ENCODE measurements around the gene NGB.

NGB gene

DNA sequence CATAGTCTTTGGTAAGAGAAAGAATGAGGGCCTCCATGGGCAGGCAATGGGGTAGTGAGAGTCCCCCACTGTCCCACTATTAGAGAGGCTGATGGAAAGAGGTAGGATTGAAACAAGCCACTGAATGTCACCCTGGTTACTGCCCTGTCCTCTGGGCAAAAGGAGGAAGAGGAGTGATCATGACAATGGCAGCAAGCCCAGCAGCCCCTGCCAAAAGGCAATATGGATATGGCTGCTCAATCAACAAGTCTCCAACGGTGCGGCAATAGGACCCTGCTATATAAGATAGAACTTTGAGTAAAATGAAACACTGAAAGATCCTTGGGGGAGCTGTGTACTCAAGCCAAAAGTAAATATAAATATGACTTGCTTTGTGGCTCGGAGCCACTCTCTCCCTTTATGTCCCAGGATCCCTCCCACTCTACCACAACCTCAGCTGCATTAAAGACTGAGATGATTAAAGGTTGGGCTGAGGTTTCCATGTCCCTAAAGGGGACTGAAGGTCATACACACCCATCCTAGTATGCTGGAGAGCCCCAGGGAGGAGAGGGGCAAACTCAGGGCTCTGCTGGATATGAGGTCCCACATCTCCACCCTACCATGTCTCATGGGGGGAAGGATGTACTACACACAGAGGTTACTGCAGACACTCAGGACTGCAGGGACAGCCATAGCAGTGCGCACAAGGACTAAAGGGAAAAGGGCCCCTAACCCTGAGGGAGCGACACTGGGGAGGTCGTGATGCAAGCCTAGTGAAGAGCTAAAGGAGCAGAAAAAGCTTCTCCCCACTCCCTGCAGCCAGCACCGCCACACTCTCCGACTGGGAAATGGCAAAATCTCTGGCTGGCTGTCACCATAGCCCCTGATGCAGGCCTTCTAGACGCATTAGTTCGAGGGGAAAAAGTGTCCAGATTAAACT lies 43.8 kb upstream of the NGB start:
- TF ChIP-seq, protein P1, sequence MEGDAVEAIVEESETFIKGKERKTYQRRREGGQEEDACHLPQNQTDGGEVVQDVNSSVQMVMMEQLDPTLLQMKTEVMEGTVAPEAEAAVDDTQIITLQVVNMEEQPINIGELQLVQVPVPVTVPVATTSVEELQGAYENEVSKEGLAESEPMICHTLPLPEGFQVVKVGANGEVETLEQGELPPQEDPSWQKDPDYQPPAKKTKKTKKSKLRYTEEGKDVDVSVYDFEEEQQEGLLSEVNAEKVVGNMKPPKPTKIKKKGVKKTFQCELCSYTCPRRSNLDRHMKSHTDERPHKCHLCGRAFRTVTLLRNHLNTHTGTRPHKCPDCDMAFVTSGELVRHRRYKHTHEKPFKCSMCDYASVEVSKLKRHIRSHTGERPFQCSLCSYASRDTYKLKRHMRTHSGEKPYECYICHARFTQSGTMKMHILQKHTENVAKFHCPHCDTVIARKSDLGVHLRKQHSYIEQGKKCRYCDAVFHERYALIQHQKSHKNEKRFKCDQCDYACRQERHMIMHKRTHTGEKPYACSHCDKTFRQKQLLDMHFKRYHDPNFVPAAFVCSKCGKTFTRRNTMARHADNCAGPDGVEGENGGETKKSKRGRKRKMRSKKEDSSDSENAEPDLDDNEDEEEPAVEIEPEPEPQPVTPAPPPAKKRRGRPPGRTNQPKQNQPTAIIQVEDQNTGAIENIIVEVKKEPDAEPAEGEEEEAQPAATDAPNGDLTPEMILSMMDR (IDR thresholded peaks at IDR 0.05; ENCODE audit: low read depth, low read length, missing control alignments), result no peak
- DNase-seq (ENCODE audit: low read depth), result no peak
- H3K4me3 ChIP-seq (ENCODE audit: low read depth, low read length), result no peak overlapping the region
- in situ Hi-C loops (cut with HindIII; ENCODE audit: low sequenced_read_pairs), result no loop called here

DNA sequence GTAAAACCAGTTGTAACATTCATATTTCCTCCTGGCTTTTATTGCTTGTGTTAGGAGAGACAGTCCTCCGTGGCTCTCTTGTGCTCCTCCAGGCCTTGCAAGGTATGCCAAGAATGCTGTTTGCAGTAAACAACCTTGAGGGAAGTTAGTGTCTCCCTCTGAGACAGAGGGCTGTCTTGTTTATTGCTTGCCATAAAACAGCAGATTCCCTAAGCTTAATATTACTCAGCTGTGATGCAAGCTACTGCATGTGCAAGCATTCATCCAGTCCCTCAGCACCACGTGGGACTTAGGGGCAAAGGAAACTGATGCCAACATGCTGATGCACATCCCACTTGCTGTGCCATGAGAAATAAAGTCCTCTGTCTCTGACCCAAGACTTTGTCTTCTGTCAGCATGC lies 43.0 kb upstream of the NGB start:
- TF ChIP-seq, protein P1 (IDR thresholded peaks at IDR 0.05; ENCODE audit: low read depth, low read length, missing control alignments), result no peak
- DNase-seq (ENCODE audit: low read depth), result no peak
- H3K4me3 ChIP-seq (ENCODE audit: low read depth, low read length), result no peak overlapping the region
- in situ Hi-C loops (cut with HindIII; ENCODE audit: low sequenced_read_pairs), result no loop called here

DNA sequence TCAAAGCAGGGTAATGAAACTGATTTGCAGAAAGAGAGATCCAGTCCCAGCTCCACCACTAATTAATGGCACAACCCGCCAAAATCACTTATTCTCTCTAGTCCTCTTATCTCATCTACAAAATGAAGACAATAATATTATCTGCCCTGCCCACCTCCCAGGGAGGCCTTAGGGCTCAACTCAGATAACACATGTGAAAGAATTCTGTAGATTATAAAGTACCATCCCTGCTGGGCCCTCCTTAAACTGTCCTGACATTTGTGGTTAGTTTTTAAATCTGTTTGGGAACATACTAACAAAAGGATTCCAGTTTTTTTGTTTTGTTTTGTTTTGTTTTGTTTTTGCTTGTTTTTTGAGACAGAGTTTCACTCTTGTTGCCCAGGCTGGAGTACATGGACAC lies 42.4 kb upstream of the NGB start:
- no peak overlapping the region for H3K4me3 ChIP-seq (ENCODE audit: low read depth, low read length)
- TF ChIP-seq, protein P1 (IDR thresholded peaks at IDR 0.05; ENCODE audit: low read depth, low read length, missing control alignments), result no peak
- in situ Hi-C loops (cut with HindIII; ENCODE audit: low sequenced_read_pairs), result no loop called here
- DNase-seq (ENCODE audit: low read depth), result no peak

DNA sequence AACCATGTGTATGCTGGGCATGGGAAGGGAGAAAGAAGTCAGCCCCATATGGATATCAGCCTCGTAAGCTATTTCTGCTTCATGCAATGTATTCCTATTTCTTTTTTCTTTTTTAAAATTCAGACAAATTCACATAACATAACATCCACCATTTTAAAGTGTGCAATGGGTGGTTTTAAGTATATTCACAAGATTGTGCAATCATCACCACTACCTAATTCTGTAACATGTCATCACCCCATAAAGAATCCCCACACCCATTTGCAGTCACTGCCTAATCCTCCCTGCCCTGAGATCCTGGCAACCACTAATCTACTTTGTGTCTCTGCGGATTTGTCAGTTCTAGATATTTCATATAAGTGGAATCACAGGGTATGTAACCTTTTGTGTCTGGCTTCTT lies 40.2 kb upstream of the NGB start:
- DNase-seq (ENCODE audit: low read depth), result no peak
- H3K4me3 ChIP-seq (ENCODE audit: low read depth, low read length), result no peak overlapping the region
- TF ChIP-seq, protein P1 (IDR thresholded peaks at IDR 0.05; ENCODE audit: low read depth, low read length, missing control alignments), result no peak
- in situ Hi-C loops (cut with HindIII; ENCODE audit: low sequenced_read_pairs), result no loop called here

DNA sequence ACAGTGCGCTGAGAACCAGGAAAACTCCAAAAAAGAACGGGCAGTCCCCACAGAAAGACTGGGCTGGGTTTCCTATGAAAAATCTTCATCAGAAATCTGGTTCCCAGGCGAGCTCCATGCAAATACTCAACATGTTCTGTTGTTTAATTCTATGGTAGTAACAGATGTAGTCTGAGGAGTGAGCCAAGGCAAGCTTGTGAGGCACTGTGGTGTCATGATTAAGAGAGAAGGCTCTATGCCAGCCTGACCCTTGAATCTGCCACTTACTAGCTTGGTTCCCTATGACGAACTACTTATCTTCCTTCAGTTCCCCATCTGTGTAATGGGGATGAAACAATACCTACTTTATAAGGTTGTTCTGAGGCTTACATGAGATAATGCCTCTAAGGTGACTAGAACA lies 39.0 kb upstream of the NGB start:
- DNase-seq (ENCODE audit: low read depth), result no peak
- TF ChIP-seq, protein P1 (IDR thresholded peaks at IDR 0.05; ENCODE audit: low read depth, low read length, missing control alignments), result no peak
- in situ Hi-C loops (cut with HindIII; ENCODE audit: low sequenced_read_pairs), result no loop called here
- H3K4me3 ChIP-seq (ENCODE audit: low read depth, low read length), result no peak overlapping the region

DNA sequence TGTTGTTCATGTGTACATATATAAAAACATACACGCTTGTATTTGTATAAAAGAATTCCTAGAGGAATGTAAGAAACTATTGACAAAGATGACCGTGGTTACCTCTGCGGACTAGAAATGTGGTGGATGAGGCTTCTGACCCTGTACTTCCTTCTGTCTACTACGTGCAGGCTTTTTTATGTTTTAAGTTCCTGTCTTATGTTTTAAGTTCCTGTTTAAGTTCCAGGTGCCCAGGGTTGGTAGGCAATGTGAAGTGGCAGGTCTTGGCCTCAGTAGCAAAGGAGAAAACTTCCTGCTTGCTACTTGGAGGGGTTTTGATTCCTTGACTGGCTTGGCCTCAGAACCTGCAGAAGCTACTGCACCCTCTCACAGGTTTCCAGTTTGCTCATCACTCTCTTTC lies 38.1 kb upstream of the NGB start:
- H3K4me3 ChIP-seq (ENCODE audit: low read depth, low read length), result no peak overlapping the region
- no peak for DNase-seq (ENCODE audit: low read depth)
- TF ChIP-seq, protein P1 (IDR thresholded peaks at IDR 0.05; ENCODE audit: low read depth, low read length, missing control alignments), result no peak
- in situ Hi-C loops (cut with HindIII; ENCODE audit: low sequenced_read_pairs), result no loop called here
